RWPE1 (cell line): ENCODE data around the gene RGS4.

Experiments used
- CTCF ChIA-PET: fragments of 350-600 bp; sonication (Branson Sonifier 250); formaldehyde crosslinking; extraction: SDS; loops from one replicate; lab custom pipeline; 2021; lab: Yijun Ruan, JAX
- POLR2A ChIA-PET: fragments of 400-600 bp; formaldehyde crosslinking; extraction: SDS; loops from one replicate; lab custom pipeline; 2020; ENCODE audit warnings: antibody characterized with exemption; ENCODE audit not compliant: low non-redundant PET; lab: Yijun Ruan, JAX
- DNase-seq: peaks from one replicate; pipeline ENCODE4 v3.0.0; 2012; ENCODE audit warnings: low spot score
- H3K27ac ChIP-seq: fragments of 450-650 bp; 2 replicates; pipeline ENCODE4 v1.5.1; 2017
- TF ChIP-seq, protein P1 (sequence below): fragments of 450-650 bp; conservative IDR thresholded peaks from 2 replicates; pipeline ENCODE4 v1.5.1; 2017; ENCODE audit warnings: low read depth, mild to moderate bottlenecking

The RGS4 gene

DNA sequence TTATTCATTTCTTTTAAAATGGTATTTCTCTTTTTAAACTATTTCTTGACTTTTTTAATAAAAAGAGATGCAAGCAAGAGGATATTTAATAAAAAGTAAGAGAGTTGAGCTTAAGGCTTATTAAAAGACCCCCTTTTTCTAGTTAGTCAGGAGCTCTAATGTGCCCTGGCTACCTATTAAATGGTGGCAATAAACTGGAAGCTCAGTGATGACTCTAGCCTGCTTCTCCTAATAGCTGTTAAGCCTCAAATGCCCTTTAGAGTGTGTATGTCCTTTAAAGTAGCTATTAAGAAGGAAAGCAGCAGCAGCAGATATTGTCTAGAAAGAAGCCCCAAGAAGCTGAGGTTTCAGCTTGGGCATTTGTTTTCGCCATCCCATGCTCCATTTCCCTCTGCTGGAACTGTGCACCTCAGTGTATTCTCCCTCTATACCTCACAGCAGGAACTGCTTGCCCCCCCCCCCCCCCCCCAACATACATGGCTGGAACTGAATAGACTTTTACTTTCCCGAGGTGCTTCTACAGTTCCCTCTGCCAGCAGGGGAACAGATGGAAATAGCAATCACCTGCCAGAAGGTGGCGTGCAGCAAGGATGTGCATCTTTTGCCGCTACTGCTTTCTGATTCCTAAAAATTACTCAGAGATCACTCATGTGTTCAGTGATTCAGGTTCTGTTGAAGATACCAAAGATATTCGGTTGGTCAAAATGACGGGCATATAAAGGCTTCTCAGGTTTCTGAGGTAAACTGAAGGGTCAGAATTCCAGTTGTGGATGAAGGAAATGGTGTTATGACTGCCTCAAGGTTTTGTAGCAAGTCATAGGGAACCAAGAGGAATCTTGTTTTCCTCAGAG lies 2.5 kb downstream of the RGS4 start:
- TF ChIP-seq, protein P1, sequence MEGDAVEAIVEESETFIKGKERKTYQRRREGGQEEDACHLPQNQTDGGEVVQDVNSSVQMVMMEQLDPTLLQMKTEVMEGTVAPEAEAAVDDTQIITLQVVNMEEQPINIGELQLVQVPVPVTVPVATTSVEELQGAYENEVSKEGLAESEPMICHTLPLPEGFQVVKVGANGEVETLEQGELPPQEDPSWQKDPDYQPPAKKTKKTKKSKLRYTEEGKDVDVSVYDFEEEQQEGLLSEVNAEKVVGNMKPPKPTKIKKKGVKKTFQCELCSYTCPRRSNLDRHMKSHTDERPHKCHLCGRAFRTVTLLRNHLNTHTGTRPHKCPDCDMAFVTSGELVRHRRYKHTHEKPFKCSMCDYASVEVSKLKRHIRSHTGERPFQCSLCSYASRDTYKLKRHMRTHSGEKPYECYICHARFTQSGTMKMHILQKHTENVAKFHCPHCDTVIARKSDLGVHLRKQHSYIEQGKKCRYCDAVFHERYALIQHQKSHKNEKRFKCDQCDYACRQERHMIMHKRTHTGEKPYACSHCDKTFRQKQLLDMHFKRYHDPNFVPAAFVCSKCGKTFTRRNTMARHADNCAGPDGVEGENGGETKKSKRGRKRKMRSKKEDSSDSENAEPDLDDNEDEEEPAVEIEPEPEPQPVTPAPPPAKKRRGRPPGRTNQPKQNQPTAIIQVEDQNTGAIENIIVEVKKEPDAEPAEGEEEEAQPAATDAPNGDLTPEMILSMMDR = peak; percentile 72
- DNase-seq = peak; percentile 74
- ChIA-PET POLR2A (no interaction called here), CTCF (interaction anchor here (0.5 to 1.2 kb wide), 15 partner anchors 9 to 1019 kb away, joined by 3 to 7 read pairs (median 3); partner anchors contain the start of gene NUF2)
- no peak overlapping the region for H3K27ac ChIP-seq

GRCh38 chr1:163072658-163073057 lies 3.5 kb downstream of the RGS4 start:
- TF ChIP-seq, protein P1 = no peak
- H3K27ac ChIP-seq = no peak overlapping the region
- CTCF ChIA-PET = interaction anchor here (0.5 to 0.8 kb wide), 3 partner anchors 193 to 1746 kb away, joined by 3 to 4 read pairs (median 3); no protein-coding TSS in a partner anchor
- POLR2A ChIA-PET = no interaction called here
- DNase-seq = peak; percentile 15

DNA sequence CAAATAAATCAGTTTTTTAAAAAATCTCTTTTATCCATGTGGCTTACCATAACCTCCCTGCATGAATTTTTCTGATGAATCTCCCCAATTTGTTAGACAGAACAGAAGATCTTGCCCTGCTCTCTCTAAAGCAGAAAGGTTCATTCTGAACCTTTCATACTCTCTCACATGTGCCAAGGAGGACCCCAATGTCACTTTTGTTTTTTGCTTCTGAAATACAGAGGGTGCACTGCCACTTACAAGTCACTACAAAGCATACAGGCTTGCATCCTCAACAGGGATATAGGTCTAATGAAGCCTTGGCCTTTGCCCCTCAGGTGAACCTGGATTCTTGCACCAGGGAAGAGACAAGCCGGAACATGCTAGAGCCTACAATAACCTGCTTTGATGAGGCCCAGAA lies 4.8 kb downstream of the RGS4 start:
- DNase-seq = no peak
- POLR2A ChIA-PET = no interaction called here
- TF ChIP-seq, protein P1 = no peak
- H3K27ac ChIP-seq = no peak overlapping the region
- CTCF ChIA-PET = no interaction called here

GRCh38 chr1:163074716-163075284 lies 5.6 kb downstream of the RGS4 start:
- CTCF ChIA-PET = no interaction called here
- TF ChIP-seq, protein P1 = no peak
- no peak overlapping the region for H3K27ac ChIP-seq
- POLR2A ChIA-PET = no interaction called here
- no peak for DNase-seq

DNA sequence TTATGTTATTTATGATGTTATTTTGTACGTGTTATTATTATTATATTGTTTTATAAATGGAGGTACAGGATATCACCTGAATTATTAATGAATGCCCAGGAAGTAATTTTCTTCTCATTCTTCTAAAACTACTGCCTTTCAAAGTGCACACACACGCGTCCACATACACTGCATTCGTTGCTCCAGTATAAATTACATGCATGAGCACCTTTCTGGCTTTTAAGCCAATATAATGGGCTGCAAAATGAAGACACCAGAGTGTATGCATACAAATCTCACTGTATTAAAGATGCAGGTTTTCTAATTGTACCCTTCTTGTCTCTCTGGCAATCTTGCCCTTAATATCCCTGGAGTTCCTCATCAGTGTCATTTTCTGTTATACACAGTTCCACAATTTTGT lies 6.9 kb downstream of the RGS4 start:
- TF ChIP-seq, protein P1 = no peak
- DNase-seq = no peak
- POLR2A ChIA-PET = no interaction called here
- CTCF ChIA-PET = no interaction called here
- H3K27ac ChIP-seq = no peak overlapping the region

GRCh38 chr1:163076446-163076845 lies 7.3 kb downstream of the RGS4 start:
- no peak overlapping the region for H3K27ac ChIP-seq
- TF ChIP-seq, protein P1 = no peak
- DNase-seq = no peak
- POLR2A ChIA-PET = no interaction called here
- CTCF ChIA-PET = no interaction called here
